NCI-H1436 treated with DMSO at 0.1 percent for 48 hours (cell line): Measurements from ENCODE around the gene ADGRL1.
"Not testable (repeated sequence)": the region's sequence is repeated elsewhere in the genome, so short reads cannot be mapped to it uniquely, and the experiment has no call there.

Source experiments
- DNase-seq: peaks from one replicate; lab custom pipeline; 2025; lab: John Stamatoyannopoulos, UW

Gene ADGRL1

GRCh38 chr19:14161305-14161704 lies 44.7 kb downstream of the ADGRL1 start:
- DNase-seq, result no peak

DNA sequence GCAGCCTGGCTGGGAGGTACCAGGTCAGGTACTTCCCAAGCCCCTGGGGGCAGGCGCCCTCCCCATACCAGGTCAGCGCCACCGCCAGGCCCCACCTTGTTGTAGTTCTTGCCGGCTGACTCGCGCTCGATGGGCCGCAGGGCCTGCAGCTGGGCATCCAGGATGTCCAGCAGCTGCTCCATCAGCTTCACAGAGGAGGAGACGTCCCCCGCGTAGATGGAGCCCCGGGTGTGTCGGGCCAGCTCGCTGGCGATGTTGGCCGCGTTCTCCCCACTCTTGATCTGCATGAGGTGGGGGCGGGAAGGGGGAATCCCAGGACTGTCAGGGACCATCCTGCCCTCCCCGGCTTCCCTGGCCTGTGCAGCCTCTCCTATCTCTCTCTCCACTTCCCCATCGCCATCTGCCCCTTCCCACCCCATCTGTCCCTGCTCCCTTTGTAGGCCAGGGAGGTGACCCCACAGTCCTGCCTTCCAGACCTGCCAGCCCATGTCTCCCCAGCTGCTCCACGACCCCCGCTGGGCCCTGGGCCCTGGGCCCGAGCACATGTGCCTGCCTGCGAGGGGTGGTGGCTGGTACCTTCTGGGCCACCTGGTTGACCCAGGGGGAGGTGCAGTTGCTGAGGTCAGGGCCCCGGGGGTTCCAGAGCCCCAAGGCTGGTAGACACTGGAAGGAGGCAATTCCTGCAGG lies 45.8 kb downstream of the ADGRL1 start:
- no peak for DNase-seq

GRCh38 chr19:14159059-14159458 lies 46.9 kb downstream of the ADGRL1 start:
- no peak for DNase-seq

GRCh38 chr19:14158276-14159023 lies 47.5 kb downstream of the ADGRL1 start:
- no peak for DNase-seq

- DNase-seq, result no peak
Observed at GRCh38 chr19:14156971-14157717, 48.8 kb downstream of the ADGRL1 start.

DNA sequence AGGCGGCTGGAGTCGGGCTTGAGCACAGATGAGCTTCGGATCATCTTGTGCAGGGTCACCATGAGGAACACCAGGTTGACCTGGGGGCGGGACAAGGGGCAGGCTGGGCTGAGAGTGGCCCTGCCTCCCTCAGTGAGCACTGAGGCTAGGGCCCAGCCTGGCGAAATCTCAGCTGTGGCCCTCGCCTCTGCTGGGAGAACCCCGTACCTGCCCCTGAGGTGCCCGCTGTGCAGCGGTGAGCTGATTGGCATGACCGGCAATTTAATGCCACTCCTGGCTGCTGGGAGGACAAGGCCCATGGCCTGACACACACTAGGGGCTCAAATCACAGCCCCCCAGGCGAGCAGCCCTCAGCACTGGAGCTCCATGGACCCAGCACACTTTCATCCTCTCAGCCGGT lies 49.8 kb downstream of the ADGRL1 start:
- no peak for DNase-seq

GRCh38 chr19:14155371-14155770 lies 50.6 kb downstream of the ADGRL1 start:
- no peak for DNase-seq

GRCh38 chr19:14152713-14153112 lies 53.3 kb downstream of the ADGRL1 start:
- DNase-seq, result no peak

- no peak for DNase-seq
Observed at GRCh38 chr19:14150770-14151661, 55.0 kb downstream of the ADGRL1 start.

- no peak for DNase-seq
Observed at GRCh38 chr19:14150041-14150769, 55.8 kb downstream of the ADGRL1 start.

- DNase-seq, result no peak
Observed at GRCh38 chr19:14149509-14149994, 56.4 kb downstream of the ADGRL1 start.

- DNase-seq, result no peak
Observed at GRCh38 chr19:14148751-14149410, 57.1 kb downstream of the ADGRL1 start.

GRCh38 chr19:14147797-14148605 lies 58.0 kb downstream of the ADGRL1 start:
- no peak for DNase-seq

- no peak for DNase-seq
Observed at GRCh38 chr19:14146789-14147216, 59.2 kb downstream of the ADGRL1 start.

DNA sequence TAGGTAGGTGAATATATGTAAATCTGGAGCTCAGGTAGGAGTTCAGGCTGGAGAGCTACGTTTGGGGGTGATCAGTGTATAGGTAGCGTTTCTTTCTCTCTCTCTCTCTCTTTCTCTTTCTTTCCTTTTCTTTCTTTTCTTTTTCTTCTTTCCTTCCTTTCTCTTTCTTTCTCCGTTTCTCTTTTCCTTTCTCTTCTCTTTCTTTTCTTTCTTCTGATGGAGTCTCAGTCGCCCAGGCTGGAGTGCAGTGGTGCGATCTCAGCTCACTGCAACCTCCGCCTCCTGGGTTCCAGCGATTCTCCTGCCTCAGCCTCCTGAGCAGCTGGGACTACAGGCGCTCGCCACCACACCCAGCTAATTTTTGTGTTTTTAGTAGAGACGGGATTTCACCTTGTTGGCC lies 59.8 kb downstream of the ADGRL1 start:
- not testable (repeated sequence) for DNase-seq

DNA sequence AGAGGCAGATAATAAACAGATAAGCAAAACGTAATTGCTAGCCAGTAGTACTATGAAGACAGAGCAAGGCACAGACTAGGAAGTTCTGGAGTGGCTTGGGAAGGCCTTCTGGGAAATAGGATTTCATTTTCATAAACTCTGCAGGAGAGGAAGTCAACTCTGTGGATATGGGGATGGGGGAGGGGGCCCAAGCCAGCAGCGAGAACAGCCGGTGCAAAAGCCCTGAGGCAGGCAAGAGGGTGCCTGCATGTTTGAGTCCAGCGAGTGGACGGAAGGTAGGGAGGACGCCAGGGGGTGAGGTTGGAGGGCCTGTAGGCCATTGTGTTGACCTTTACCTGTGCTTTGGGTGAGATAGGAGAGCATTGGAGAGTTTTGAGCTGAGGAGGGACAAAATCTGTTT lies 60.6 kb downstream of the ADGRL1 start:
- DNase-seq, result no peak

DNA sequence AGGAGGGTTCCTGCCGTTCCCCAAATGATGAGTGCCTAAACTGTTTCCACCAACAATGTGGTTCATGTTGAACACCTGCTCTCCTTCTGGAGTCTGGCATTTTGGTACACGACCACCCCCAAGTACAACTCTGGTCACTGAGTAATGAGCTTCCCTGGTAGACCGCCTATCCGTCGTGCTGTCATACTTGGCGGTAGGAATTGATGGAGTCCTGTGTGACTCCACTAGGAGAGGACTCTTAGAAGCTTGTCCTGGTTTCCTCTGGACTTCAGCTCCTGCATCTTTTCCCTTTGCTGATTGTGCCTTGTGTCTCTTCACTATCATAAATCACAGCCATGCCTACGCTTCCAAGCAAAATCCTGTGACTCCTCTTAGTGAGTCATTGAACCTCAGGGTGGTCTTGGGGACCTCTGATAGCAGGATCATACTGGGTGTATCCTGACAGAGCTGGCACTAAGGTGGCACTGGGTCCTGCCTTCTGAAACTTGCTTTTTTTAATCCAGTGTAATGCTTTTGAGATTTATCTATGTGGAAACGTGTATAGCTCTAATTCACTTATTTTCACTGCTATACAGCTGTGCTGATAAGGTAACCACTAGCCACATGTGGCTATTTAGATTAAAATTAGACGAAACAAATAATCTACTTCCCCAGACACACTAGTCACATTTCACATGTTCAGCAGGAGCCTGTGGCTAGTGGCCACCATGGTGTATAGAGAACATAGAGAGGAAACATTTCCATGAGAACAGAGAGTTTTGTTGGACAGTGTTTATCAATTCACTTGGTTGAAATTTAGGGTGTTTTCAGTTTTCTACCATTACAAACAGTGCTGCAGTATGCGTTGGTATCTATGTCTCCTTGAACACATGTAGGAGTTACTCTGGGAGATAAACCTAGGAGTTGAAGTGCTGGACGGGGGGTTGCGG lies 63.4 kb downstream of the ADGRL1 start:
- DNase-seq, result no peak

- DNase-seq, result no peak
Observed at GRCh38 chr19:14141041-14141440, 64.9 kb downstream of the ADGRL1 start.
